ENCODE results near the gene FCHO2. TPM values are rescaled to one million over a fixed set of nuclear protein-coding genes. Genes with fewer than 3 reads are reported as not detected.

FCHO2 gene
- total and polyA plus RNA-seq, 2 of the 8 experiments (the other 6 are each of a cell fraction or from before 2014, with no cell fraction given) = 4.3 to 15.7 TPM

- FAIRE-seq = no peak
- H3K27ac ChIP-seq (ENCODE audit: low read depth, low read length) = no peak overlapping the region
Measured at GRCh38 chr5:73122875-73123810, 167.3 kb downstream of the FCHO2 start.

More at GRCh38 chr5:73122875-73123810, 167.3 kb downstream of the FCHO2 start:
- no peak overlapping the region for H3K23ac ChIP-seq (ENCODE audit: insufficient read length)
- no peak overlapping the region for H3K9ac ChIP-seq (replicated peaks in 1 of 4; ENCODE audit: extremely low read depth in 1 of 4, low read depth in 3 of 4, low read length in 3 of 4)
- H3K18ac ChIP-seq (ENCODE audit: extremely low read depth, low read length) = no peak overlapping the region
- peak; percentile 55; the same call in 1 of the 2 replicates for TF ChIP-seq E2F6 (IDR thresholded peaks at IDR 0.05)
- TF ChIP-seq MAX (IDR thresholded peaks at IDR 0.05) = peak; percentile 76
- TF ChIP-seq RAD21 (IDR thresholded peaks at IDR 0.05 in 1 of 2, conservative IDR thresholded peaks at IDR 0.05 in 1 of 2; ENCODE audit: low read depth in 2 of 2, low read length in 2 of 2) = no peak
- no peak overlapping the region for H2BK12ac ChIP-seq (ENCODE audit: low read depth, low read length)
- H3K79me2 ChIP-seq (ENCODE audit: control insufficient read depth in 1 of 2, insufficient read depth in 2 of 2, low read length in 2 of 2) = no peaks in the 10 kb centered on the region
- peaks cover 0 to 43% (median 30%) of the 10 kb centered on the region in 4 experiments; a peak in 6 of 7 replicates for H3K27me3 ChIP-seq (replicated peaks in 1 of 4; ENCODE audit: control insufficient read depth in 3 of 4, extremely low read depth in 1 of 4, insufficient read depth in 3 of 4, low read length in 3 of 4)
- H2BK20ac ChIP-seq (ENCODE audit: low read length) = no peak overlapping the region
- H3K79me1 ChIP-seq (ENCODE audit: low read depth, low read length) = no peaks in the 10 kb centered on the region
- H3K14ac ChIP-seq (ENCODE audit: insufficient read length) = no peak overlapping the region
- H3K4me3 ChIP-seq (ENCODE audit: extremely low read depth in 1 of 4, insufficient read depth in 2 of 4, low read depth in 3 of 4, low read length in 4 of 4) = no peak overlapping the region
- H2AK5ac ChIP-seq (ENCODE audit: low read depth, low read length) = no peak overlapping the region
- H2BK15ac ChIP-seq (ENCODE audit: low read length) = no peak overlapping the region
- no peak overlapping the region for H3K4me2 ChIP-seq (ENCODE audit: insufficient read depth in 1 of 2, low read depth in 2 of 2, low read length in 2 of 2)
- peaks cover 0 to 3% (median 1%) of the 10 kb centered on the region in 4 experiments; a peak in 5 of 7 replicates for H3K4me1 ChIP-seq (replicated peaks in 1 of 4; ENCODE audit: control insufficient read depth in 3 of 4, insufficient read depth in 4 of 4, low read length in 3 of 4)
- H2BK120ac ChIP-seq (replicated peaks; ENCODE audit: low read depth, low read length) = no peak overlapping the region
- POLR2A ChIA-PET (ENCODE audit: partially characterized antibody) = interaction anchor here (1.1 kb wide), 1 partner anchor 12 kb away, joined by 3 read pairs; no protein-coding TSS in a partner anchor
- H3K4ac ChIP-seq (replicated peaks; ENCODE audit: insufficient read length, low read depth, low read length) = no peak overlapping the region
- CTCF ChIA-PET (ENCODE audit: partially characterized antibody) = interaction anchor here (0.8 to 4.9 kb wide), 11 partner anchors 10 to 320 kb away, joined by 3 to 24 read pairs (median 4); partner anchors contain the start of gene FCHO2
- no peak overlapping the region for H4K5ac ChIP-seq (ENCODE audit: insufficient read length, low read depth, low read length)
- no peak overlapping the region for H2BK5ac ChIP-seq (ENCODE audit: low read depth, low read length)
- peak in 1 of 2 experiments; percentile 57 for DNase-seq (ENCODE audit: low read depth in 1 of 2, low spot score in 2 of 2)
- no peak overlapping the region for H3K56ac ChIP-seq (replicated peaks; ENCODE audit: insufficient read length, low read depth, low read length)
- no peak overlapping the region for H2AFZ ChIP-seq (ENCODE audit: low read length)
- WGBS, 2 experiments (ENCODE audit: extremely low coverage in 1 of 2, insufficient coverage in 1 of 2, insufficient read length in 1 of 2, insufficient replicate concordance in 2 of 2, low coverage in 1 of 2, low lambda C conversion rate in 2 of 2, missing lambda C conversion rate in 1 of 2) = 87% methylated on average over 19 of the region's 19 CpGs; no CpG with 5 or more reads in 1 of the 2 experiments
- no peaks in the 10 kb centered on the region for H4K20me1 ChIP-seq (replicated peaks in 1 of 2; ENCODE audit: control insufficient read depth in 1 of 2, insufficient read depth in 2 of 2, low read length in 2 of 2)
- H4K8ac ChIP-seq (ENCODE audit: extremely low read depth, insufficient read depth, low read length) = no peak overlapping the region
- no peaks in the 10 kb centered on the region for H3K9me3 ChIP-seq (ENCODE audit: insufficient read depth in 2 of 2, low read depth in 1 of 2, low read length in 1 of 2)
- H3K36me3 ChIP-seq (ENCODE audit: control insufficient read depth in 2 of 4, insufficient read depth in 4 of 4, low read length in 3 of 4) = no peaks in the 10 kb centered on the region
- peaks cover 12% of the 10 kb centered on the region for H3K23me2 ChIP-seq (ENCODE audit: low read depth, low read length)
- no peak overlapping the region for H4K91ac ChIP-seq (replicated peaks; ENCODE audit: insufficient read length, low read length)
